HCT116 (cell line): ENCODE data around the gene SKA2.

Source experiments
- ATF3 ChIP-seq: IDR thresholded peaks from 2 replicates; pipeline ENCODE4 v1.6.1; 2012
- CTCF ChIP-seq, 3 experiments: fragments of 200-600 bp in 1 of 3; sonication (generic) in 1 of 3; IDR thresholded peaks in 2 of 3; conservative IDR thresholded peaks in 1 of 3; 2 replicates each; pipeline ENCODE4 v1.5.1; 2012 to 2017; ENCODE audit warnings: low read depth in 2 of 3, low read length in 2 of 3, antibody characterized with exemption in 1 of 3, borderline replicate concordance in 1 of 3, control low read depth in 1 of 3, mild to moderate bottlenecking in 1 of 3, mixed read lengths in 1 of 3, mixed run types in 1 of 3, moderate library complexity in 1 of 3; ENCODE audit not compliant: insufficient read depth in 1 of 3
- ELF1 ChIP-seq: IDR thresholded peaks from 2 replicates; pipeline ENCODE4 v1.6.1; 2012; ENCODE audit warnings: low read depth, borderline replicate concordance
- EZH2phosphoT487 ChIP-seq: fragments of 200-600 bp; IDR thresholded peaks from 2 replicates; pipeline ENCODE4 v1.6.1; 2018; ENCODE audit warnings: antibody characterized with exemption, borderline replicate concordance
- FOSL1 ChIP-seq: IDR thresholded peaks from 2 replicates; pipeline ENCODE4 v1.6.1; 2012; ENCODE audit warnings: low read depth
- MAX ChIP-seq: IDR thresholded peaks from 2 replicates; pipeline ENCODE4 v1.6.1; 2012
- POLR2A ChIP-seq: IDR thresholded peaks from 2 replicates; pipeline ENCODE4 v1.7.0; 2011; ENCODE audit warnings: borderline replicate concordance; ENCODE audit not compliant: insufficient read depth, insufficient read length; ENCODE audit errors: extremely low read depth
- POLR2AphosphoS5 ChIP-seq: IDR thresholded peaks from 2 replicates; pipeline ENCODE4 v1.6.1; 2011; ENCODE audit warnings: mild to moderate bottlenecking, low read depth, low read length, moderate library complexity
- REST ChIP-seq: IDR thresholded peaks from 2 replicates; pipeline ENCODE4 v1.6.1; 2012; ENCODE audit warnings: low read depth
- SIN3A ChIP-seq: IDR thresholded peaks from 2 replicates; pipeline ENCODE4 v1.6.1; 2012; ENCODE audit warnings: low read depth
- SRF ChIP-seq: IDR thresholded peaks from 2 replicates; pipeline ENCODE4 v1.6.1; 2012; ENCODE audit warnings: low read depth
- YY1 ChIP-seq: IDR thresholded peaks from 2 replicates; pipeline ENCODE4 v1.6.1; 2011; ENCODE audit warnings: low read length, low read depth, moderate library complexity, mild to moderate bottlenecking; ENCODE audit not compliant: insufficient replicate concordance; ENCODE audit errors: extremely low read depth
- ZNF274 ChIP-seq: fragments of 200-500 bp; sonication (Bioruptor generic); IDR thresholded peaks from 2 replicates; pipeline ENCODE4 v1.6.1; 2014; ENCODE audit warnings: mild to moderate bottlenecking, low read depth, low read length, inconsistent platforms

- TF ChIP-seq POLR2AphosphoS5 (no peak), CTCF (IDR thresholded peaks at IDR 0.05 in 2 of 3, conservative IDR thresholded peaks at IDR 0.05 in 1 of 3; ENCODE audit: borderline replicate concordance in 1 of 3, insufficient read depth in 1 of 3, low read depth in 2 of 3, low read length in 2 of 3) (no peak), ATF3 (no peak), POLR2A (no peak), ZNF274 (no peak), EZH2phosphoT487 (no peak), YY1 (no peak), REST (no peak), SRF (no peak), SIN3A (no peak), ELF1 (no peak), MAX (no peak), FOSL1 (no peak)
Measured at GRCh38 chr17:59139939-59140338, 15.0 kb downstream of the SKA2 start.
